SH-SY5Y (cell line): ENCODE data around the gene MOBP.

Experiments
- GATA2 ChIP-seq: IDR thresholded peaks from 2 replicates; pipeline ENCODE4 v1.6.1; 2011; ENCODE audit warnings: mild to moderate bottlenecking, low read depth, low read length
- GATA3 ChIP-seq: IDR thresholded peaks from 2 replicates; pipeline ENCODE4 v1.6.1; 2011; ENCODE audit warnings: low read depth, mild to moderate bottlenecking, low read length, moderate library complexity

- TF ChIP-seq GATA3: no peak
- TF ChIP-seq GATA2: no peak
Observed at GRCh38 chr3:39519103-39519502, 51.6 kb downstream of the MOBP start.
